Stimulated activated CD8-positive, alpha-beta memory T cell treated with anti-CD3 and anti-CD28 coated beads, Interleukin-15, amount 100 ng/mL, for 48 hours (primary cell): ENCODE data around the gene RGMA.
"Not testable (repeated sequence)": the region's sequence is repeated elsewhere in the genome, so short reads cannot be mapped to it uniquely, and the experiment has no call there.

ENCODE experiments used
- DNase-seq, 2 donors: peaks; one replicate each; pipeline ENCODE4 v3.0.0-alpha.2; 2020; ENCODE audit warnings: low read depth in 2 of 2

RGMA gene

GRCh38 chr15:93066834-93067648, 22.0 kb downstream of the RGMA start:
- no peak for DNase-seq

GRCh38 chr15:93066224-93066681, 22.8 kb downstream of the RGMA start:
- DNase-seq = no peak

- DNase-seq = no peak
Observed at GRCh38 chr15:93065641-93066045, 23.4 kb downstream of the RGMA start.

DNA sequence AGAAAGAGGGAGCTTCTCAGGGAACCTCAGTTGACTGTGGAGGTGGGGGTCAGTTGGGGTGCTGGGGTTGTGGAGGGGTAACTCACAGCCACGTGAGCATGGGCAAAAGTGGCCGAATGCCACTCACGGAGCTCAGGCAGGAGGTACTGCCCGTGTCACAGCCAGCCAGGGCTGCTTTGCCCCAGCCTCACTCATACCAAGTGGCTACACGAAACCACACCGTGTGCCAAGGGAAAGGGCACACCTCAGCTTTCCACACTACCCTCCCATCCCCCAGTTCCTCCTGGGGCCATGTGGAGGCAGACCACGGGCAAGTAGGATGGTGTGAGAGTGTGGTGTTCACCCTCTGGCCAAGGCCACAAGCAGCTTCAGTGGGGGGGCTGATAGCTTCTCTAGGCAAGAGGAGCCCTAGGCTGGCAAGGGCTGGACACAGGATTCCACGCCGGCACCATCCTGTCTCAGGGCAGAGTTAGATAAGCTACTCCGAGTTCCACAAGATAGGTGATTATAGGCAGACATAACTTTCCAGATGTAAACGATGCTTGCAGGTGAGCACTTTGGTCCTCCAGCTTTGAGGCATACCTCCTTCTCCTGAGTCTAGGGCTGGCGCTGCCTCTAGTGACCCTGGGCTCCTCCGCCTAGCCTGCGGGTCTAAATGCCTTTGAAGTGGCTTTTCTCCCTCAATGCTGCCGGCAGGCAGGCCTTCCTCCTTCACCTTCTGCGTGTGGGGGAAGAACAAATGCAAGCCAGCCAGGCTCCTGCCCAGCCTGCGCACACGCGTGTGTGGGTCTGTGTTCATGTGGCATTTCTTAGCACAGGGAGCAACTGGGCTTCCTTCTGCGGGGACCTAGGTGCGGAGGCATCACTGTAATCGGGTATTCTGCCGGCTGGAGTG, 25.0 kb downstream of the RGMA start:
- DNase-seq = no peak

GRCh38 chr15:93063262-93063671, 25.7 kb downstream of the RGMA start:
- DNase-seq = no peak

- not testable (repeated sequence) for DNase-seq
Observed at GRCh38 chr15:93062628-93063261, 26.3 kb downstream of the RGMA start.

DNA sequence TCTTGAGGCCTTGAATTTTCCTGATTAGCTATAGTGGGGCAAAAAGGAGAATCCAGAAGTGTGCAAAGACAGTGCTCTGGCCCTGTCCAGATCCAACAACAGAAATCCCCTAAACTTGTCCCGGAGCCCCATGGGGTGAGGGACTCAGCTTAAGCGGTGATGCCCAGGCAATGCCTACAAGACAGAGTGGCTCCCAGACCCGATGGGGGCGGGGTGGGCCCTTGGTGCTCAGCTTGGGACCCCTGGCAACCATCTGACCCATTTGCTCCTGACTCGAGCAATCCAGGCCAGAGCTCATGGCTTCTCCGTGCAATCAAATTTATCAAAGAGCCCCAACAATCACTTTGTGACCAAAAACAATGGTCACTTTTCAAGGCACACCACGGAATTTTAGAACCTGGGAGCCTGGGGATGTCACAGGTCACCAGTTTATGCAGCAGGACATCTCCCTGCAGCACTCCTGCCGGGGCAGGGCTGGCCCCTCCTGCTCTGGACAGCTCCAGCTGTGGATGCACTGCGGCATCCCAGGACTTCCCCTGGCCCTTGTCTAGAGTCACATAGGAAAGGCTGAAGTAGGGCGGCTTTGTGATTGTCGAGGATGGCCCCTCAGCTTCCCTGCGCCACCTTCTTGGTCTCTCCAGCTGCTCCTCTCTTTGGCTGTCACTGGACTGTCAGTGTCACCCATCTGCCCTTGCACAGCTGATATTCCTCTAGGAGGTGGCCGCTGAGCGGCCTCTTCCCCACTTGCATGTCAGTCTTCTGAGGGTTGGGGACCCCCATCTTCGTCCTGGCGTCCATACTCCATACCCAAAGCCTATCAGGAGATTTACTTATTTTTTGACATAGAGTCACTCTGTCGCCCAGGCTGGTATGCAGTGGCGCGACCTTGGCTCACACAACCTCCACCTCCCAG, 28.4 kb downstream of the RGMA start:
- DNase-seq = no peak

DNA sequence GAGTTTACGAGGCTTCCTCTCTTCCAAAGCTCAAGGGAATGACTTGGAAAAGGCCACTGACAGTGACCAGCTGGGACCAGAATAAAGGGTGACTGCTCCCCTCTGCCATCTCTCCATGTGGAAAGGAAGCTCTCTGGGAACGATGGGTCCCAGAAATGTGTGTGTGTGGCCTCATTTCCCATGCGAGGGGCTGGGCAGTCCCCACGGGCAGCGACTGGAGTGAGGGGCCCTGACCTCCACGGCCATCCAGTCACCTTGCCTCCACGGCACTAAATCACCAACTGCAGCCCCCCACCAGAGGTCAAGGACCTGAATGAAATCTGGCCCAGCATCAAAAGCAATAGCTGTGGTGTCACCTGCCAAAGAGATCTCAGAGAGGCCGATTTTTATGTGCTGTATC, 29.6 kb downstream of the RGMA start:
- DNase-seq = no peak

DNA sequence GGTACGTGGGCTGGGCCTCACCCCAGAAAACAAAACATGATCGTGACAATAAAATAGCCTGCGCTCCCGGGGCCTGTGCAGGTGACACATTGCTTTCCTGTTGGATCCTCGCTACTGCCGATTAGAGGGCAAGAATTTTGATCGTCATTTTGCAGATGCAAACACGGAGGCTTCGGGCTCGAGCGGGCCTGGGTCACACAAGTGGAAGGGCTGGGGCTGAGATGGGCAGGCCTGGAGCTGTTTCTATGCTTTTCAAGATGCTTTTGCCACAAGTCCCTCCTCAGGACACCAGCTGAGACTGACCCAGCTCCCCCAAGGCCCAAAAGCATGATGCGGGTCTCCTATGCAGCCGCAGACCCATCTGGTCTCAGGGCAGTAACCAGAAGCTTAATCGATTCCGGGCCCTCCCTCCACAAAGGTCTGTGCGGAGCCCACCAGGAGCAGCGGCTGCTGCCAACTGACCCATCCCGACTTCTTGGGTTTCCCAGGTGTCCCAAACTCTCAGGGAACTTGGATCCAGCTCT, 30.0 kb downstream of the RGMA start:
- DNase-seq = no peak

DNA sequence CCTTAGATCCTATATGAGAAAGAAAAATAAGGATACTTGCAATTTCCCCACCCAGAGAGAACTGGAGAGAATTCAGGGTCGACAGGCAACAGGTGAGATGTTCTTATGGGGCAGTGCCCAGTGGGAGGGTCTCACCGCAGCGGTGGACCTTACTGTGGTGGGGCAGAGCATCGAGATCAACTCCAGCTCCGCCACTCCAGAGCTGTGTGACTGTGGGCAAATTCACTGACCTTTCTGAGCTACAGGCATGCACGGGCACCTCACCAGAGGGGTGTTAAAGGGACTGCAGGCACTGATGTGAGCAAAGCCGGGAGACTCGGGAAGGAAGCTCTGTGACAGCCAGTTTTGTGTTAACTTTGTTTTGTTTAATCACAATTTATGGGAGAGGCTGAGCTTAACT, 30.9 kb downstream of the RGMA start:
- no peak for DNase-seq

GRCh38 chr15:93057618-93058017, 31.4 kb downstream of the RGMA start:
- no peak for DNase-seq

GRCh38 chr15:93056836-93057235, 32.2 kb downstream of the RGMA start:
- no peak for DNase-seq

- DNase-seq = no peak
Observed at GRCh38 chr15:93055211-93055610, 33.8 kb downstream of the RGMA start.

DNA sequence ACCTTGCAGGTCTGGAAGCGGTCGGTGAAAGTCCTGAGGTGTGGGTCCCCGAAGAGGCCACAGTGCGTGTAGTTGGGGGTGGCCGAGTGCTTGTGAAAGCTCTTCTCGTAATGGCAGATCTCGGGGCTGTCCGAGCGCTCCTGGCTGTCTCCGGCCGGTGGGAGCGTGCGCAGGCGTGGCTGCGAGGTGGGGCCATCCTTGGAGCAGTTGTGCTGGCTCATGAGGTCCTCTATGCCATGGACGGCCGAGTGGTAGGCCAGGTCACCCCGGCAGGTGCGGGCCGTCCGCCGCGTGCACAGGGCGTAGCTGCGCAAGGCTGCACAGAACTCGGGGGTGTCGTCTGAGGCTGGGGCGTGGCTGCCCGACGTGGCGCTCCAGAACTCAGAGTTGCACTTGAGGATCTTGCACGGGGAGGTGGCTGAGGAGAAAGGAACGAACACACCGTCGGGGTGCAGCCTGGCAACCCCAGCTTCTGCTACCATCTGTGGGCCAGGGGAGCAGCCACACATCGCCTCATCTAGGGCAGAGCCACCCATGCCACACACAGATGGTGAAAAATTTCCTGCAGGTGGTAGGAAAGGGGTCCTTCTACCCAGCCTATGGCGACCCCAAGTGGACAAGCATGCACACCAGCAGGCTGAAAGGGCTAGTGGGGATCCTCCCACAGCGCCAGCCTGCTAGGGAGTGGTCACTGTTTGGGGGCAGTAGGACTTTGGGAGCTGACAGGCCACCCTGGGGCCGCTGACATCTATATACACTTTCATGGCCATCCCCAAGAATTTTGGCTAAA, 36.7 kb downstream of the RGMA start:
- DNase-seq = no peak

DNA sequence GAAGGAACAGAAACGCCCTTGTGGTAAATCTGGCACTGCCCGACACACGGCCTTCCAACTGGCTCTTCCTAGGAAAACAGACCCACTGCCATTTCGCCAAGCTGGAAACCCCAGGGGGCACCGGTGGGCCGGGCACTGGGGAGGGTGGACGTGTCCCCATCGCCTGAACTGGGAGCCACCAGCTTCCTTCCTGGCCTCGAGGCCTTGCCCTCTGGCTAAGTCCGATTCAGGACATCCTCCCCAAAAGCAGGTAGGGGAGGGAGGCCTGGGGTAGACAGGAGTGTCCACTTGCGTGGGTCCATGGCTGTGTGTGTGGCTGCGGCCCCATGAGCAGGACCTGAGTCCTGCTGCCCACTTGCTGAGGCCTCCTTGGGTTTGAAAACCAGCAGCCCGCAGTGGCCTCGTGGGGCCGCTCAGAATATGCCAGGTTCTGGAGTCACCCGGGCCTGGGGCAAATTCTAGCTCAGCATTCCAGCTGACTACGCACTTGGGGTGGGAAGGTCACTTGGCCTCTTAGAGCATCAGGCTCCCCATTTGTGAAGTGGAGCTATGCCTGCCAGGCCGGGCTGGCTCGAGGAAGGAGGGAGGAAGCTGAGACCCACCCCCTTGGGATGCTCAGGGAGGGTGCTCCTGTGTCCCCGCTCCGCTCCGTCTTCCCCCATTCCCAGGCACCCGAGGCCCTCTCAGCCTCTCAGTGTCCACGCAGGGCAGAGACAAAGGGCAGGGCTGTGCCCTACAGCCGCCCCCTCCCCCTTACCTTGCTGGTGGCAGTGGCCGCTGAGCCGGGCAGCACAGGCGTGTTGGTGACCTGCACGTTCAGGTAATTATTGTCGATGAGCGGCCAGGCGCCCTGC, 37.5 kb downstream of the RGMA start:
- no peak for DNase-seq

GRCh38 chr15:93050648-93051047, 38.4 kb downstream of the RGMA start:
- no peak for DNase-seq

GRCh38 chr15:93049914-93050578, 39.0 kb downstream of the RGMA start:
- DNase-seq = no peak

DNA sequence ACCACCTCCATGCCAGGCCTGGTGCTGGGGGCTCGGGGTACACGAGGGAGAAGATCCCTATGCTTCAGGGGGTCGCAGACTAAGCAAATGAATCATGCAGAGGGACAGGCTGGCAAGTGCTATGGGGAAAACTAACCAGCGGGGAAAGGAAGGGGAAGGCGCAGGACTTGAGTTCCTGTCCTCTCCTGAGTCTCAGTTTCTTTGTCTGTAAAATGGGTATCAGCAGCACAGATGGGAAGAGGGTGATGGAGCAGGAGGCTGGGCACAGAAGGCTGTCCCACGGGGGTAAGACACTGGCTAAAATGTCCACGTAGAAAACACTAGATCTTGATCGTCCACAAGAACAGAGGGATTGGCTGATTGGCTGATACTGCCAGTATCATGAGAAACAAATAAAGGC, 39.8 kb downstream of the RGMA start:
- no peak for DNase-seq

GRCh38 chr15:93048759-93049161, 40.3 kb downstream of the RGMA start:
- DNase-seq = no peak
